ENCODE data around the gene AKR1C4. TPM values are rescaled to one million over a fixed set of nuclear protein-coding genes. Genes with fewer than 3 reads are reported as not detected.

The AKR1C4 gene
- not detected in 2 replicates for total RNA-seq

DNA sequence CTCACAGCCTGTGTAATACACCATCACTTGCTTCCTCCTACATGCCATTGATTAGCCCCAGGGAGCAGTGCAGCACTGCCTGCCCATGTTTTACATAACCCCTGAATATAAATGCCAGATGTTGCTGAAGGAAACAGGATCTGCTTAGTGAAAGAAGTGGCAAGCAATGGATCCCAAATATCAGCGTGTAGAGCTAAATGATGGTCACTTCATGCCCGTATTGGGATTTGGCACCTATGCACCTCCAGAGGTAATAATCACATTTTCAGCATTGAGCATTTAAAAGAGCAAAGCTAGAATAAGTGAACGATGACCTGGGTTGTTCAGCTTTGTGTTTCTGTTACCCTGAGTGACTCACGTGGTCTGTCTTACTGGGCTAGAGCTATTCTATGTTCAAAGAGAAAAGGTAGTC lies at the start of gene AKR1C4:
Gene AKR1C4, plus strand, starts transcription at position 136 of the 412 bp plus-strand sequence. Its CDS starts 31 bp downstream, at position 167.

GRCh38 chr10:5184987-5185775 lies 11.5 kb upstream of the AKR1C4 start, which contains the start of gene AKR1C8:
TSS of gene AKR1C8 (minus strand) at chr10:5185150. CDS start at chr10:5185104, 46 bp downstream.

Other genes with a start within 250 kb of the AKR1C4 start
- 218 and 321 TPM in 2 replicates for gene AKR1C1, start 233.4 kb upstream of the AKR1C4 start, total RNA-seq
- 13.5 and 239 TPM in 2 replicates for gene AKR1C2, start 193.0 kb upstream of the AKR1C4 start, total RNA-seq
- gene AKR1C3, start 102.4 kb upstream of the AKR1C4 start, total RNA-seq, result 48.4 and 82.3 TPM in 2 replicates
- gene AKR1C8, start 11.7 kb upstream of the AKR1C4 start, total RNA-seq, result not detected in 2 replicates
- gene UCN3, start 168.1 kb downstream of the AKR1C4 start, total RNA-seq, result not detected in 2 replicates
- not detected in 2 replicates for gene TUBAL3, start 208.0 kb downstream of the AKR1C4 start, total RNA-seq
- 8.8 TPM in 2 replicates for gene NET1, start 215.7 kb downstream of the AKR1C4 start, total RNA-seq